ENCODE measurements around the gene KRT75.

- no peak for TF ChIP-seq EP300 (IDR thresholded peaks at IDR 0.05)
- TF ChIP-seq, protein P1, sequence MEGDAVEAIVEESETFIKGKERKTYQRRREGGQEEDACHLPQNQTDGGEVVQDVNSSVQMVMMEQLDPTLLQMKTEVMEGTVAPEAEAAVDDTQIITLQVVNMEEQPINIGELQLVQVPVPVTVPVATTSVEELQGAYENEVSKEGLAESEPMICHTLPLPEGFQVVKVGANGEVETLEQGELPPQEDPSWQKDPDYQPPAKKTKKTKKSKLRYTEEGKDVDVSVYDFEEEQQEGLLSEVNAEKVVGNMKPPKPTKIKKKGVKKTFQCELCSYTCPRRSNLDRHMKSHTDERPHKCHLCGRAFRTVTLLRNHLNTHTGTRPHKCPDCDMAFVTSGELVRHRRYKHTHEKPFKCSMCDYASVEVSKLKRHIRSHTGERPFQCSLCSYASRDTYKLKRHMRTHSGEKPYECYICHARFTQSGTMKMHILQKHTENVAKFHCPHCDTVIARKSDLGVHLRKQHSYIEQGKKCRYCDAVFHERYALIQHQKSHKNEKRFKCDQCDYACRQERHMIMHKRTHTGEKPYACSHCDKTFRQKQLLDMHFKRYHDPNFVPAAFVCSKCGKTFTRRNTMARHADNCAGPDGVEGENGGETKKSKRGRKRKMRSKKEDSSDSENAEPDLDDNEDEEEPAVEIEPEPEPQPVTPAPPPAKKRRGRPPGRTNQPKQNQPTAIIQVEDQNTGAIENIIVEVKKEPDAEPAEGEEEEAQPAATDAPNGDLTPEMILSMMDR (IDR thresholded peaks at IDR 0.05): no peak
- no peak for TF ChIP-seq POLR2AphosphoS5 (IDR thresholded peaks at IDR 0.05)
- TF ChIP-seq POLR2A (IDR thresholded peaks at IDR 0.05): no peak
Observed at GRCh38 chr12:52454411-52455201, 20.4 kb upstream of the KRT75 start.

Measured in stomach (tissue), 4 donors.